CD4-positive, alpha-beta memory T cell (primary cell): ENCODE data around the gene KLRD1. TPM values are rescaled to one million over a fixed set of nuclear protein-coding genes. Genes with fewer than 3 reads are reported as not detected.

Experiments used
- polyA plus RNA-seq, 2 donors: library from polyadenylated mRNA; unstranded; fragments of 300-500 nt; fragmentation: Illumina TruSeq; gene quantifications; one replicate each; pipeline ENCODE4 v1.2.3, GENCODE V29; 2021
- total RNA-seq, 2 experiments: library from RNA; stranded (reverse); gene quantifications; one replicate each; pipeline ENCODE4 v1.2.3, GENCODE V29; 2021

KLRD1 gene
- total and polyA plus RNA-seq, 4 experiments from 2014 or later, result 0.50 to 2.6 (median 0.71) TPM

Other genes with a start within 250 kb of the KLRD1 start
- not detected for gene CLEC1A, start 208.9 kb upstream of the KLRD1 start, total RNA-seq
- gene CLEC1A, start 208.9 kb upstream of the KLRD1 start, polyA plus RNA-seq, result not detected
- gene CLEC7A, start 177.7 kb upstream of the KLRD1 start, total RNA-seq, result 1 to 10 TPM in 1 of 2 experiments, under 1 TPM in 1; 0.89 to 1.3 TPM
- gene CLEC7A, start 177.7 kb upstream of the KLRD1 start, polyA plus RNA-seq, result under 1 TPM in 1 of 2 donors, not detected in 1; 0.46 TPM
- under 1 TPM in 1 of 2 experiments, not detected in 1; 0.42 TPM for gene OLR1, start 135.7 kb upstream of the KLRD1 start, total RNA-seq
- gene OLR1, start 135.7 kb upstream of the KLRD1 start, polyA plus RNA-seq, result not detected
- not detected for gene TMEM52B, start 128.8 kb upstream of the KLRD1 start, total RNA-seq
- gene TMEM52B, start 128.8 kb upstream of the KLRD1 start, polyA plus RNA-seq, result not detected
- gene GABARAPL1, start 95.0 kb upstream of the KLRD1 start, total RNA-seq, result 10 to 100 TPM; 35.3 to 36.3 TPM
- 10 to 100 TPM; 12.8 to 16.2 TPM for gene GABARAPL1, start 95.0 kb upstream of the KLRD1 start, polyA plus RNA-seq
- gene KLRK1, start 82.2 kb downstream of the KLRD1 start, total RNA-seq, result 1 to 10 TPM; 1.3 to 1.4 TPM
- 1 to 10 TPM; 1.4 to 1.9 TPM for gene KLRK1, start 82.2 kb downstream of the KLRD1 start, polyA plus RNA-seq
- gene KLRC4, start 101.9 kb downstream of the KLRD1 start, total RNA-seq, result not detected
- gene KLRC4, start 101.9 kb downstream of the KLRD1 start, polyA plus RNA-seq, result not detected
- not detected for gene KLRC3, start 112.7 kb downstream of the KLRD1 start, total RNA-seq
- gene KLRC3, start 112.7 kb downstream of the KLRD1 start, polyA plus RNA-seq, result not detected
- gene KLRC2, start 128.1 kb downstream of the KLRD1 start, total RNA-seq, result not detected
- not detected for gene KLRC2, start 128.1 kb downstream of the KLRD1 start, polyA plus RNA-seq
- gene KLRC1, start 145.5 kb downstream of the KLRD1 start, total RNA-seq, result not detected
- gene KLRC1, start 145.5 kb downstream of the KLRD1 start, polyA plus RNA-seq, result not detected
- gene EIF2S3B, start 198.0 kb downstream of the KLRD1 start, total RNA-seq, result 1 to 10 TPM; 1.3 to 1.4 TPM
- gene EIF2S3B, start 198.0 kb downstream of the KLRD1 start, polyA plus RNA-seq, result under 1 TPM; 0.36 to 0.46 TPM